K562 (cell line): ENCODE measurements around the gene PRKACG. TPM values are rescaled to one million over a fixed set of nuclear protein-coding genes. Genes with fewer than 3 reads are reported as not detected.

Experiments used
- AFF1 ChIP-seq, 2 experiments: fragments of 450-650 bp; IDR thresholded peaks; 2 replicates each; pipeline ENCODE4 v1.6.1; 2018; ENCODE audit warnings: mild to moderate bottlenecking in 2 of 2, low read depth in 1 of 2; ENCODE audit not compliant: partially characterized antibody in 2 of 2
- CC2D1A ChIP-seq: fragments of 450-650 bp; IDR thresholded peaks from 2 replicates; pipeline ENCODE4 v1.6.1; 2017; ENCODE audit warnings: mild to moderate bottlenecking
- FOXM1 ChIP-seq, 2 experiments: fragments of 450-650 bp in 1 of 2; sonication (generic) in 1 of 2; formaldehyde crosslinking in 1 of 2; IDR thresholded peaks; 2 replicates each; pipeline versions ENCODE4 v1.6.1 to v1.9.0; 2017 to 2022; ENCODE audit warnings: low read depth in 2 of 2, mild to moderate bottlenecking in 2 of 2, missing genetic modification reagents in 1 of 2, moderate library complexity in 1 of 2
- HNRNPL ChIP-seq: fragments of 200-400 bp; formaldehyde crosslinking; IDR thresholded peaks from 2 replicates; pipeline ENCODE4 v1.6.1; 2017; ENCODE audit warnings: low read depth, mild to moderate bottlenecking, low read length
- HNRNPLL ChIP-seq: fragments of 200-400 bp; formaldehyde crosslinking; IDR thresholded peaks from 2 replicates; pipeline ENCODE4 v1.6.1; 2017; ENCODE audit warnings: low read length, low read depth, mild to moderate bottlenecking; ENCODE audit not compliant: poor library complexity, severe bottlenecking
- KLF13 ChIP-seq: fragments of 450-650 bp; IDR thresholded peaks from 2 replicates; pipeline ENCODE4 v1.6.1; 2016; ENCODE audit warnings: missing genetic modification characterization, low read depth, mild to moderate bottlenecking, missing compliant biosample characterization, moderate library complexity, borderline replicate concordance
- MAZ ChIP-seq, 2 experiments: fragments of 450-650 bp in 1 of 2; sonication (generic) in 1 of 2; formaldehyde crosslinking; IDR thresholded peaks in 1 of 2; conservative IDR thresholded peaks in 1 of 2; 2 replicates each; pipeline versions ENCODE4 v1.4.0 to v1.5.0; 2020; ENCODE audit warnings: mild to moderate bottlenecking in 1 of 2, missing genetic modification reagents in 1 of 2
- NCOA1 ChIP-seq: fragments of 450-650 bp; IDR thresholded peaks from 2 replicates; pipeline ENCODE4 v1.6.1; 2016; ENCODE audit warnings: low read depth
- NCOR1 ChIP-seq: fragments of 450-650 bp; IDR thresholded peaks from 2 replicates; pipeline ENCODE4 v1.6.1; 2016; ENCODE audit warnings: mild to moderate bottlenecking, moderate library complexity
- NELFE ChIP-seq: IDR thresholded peaks from 2 replicates; pipeline ENCODE4 v1.6.1; 2011; ENCODE audit warnings: mild to moderate bottlenecking; ENCODE audit not compliant: insufficient read depth, insufficient read length
- PHB2 ChIP-seq: fragments of 450-650 bp; IDR thresholded peaks from 2 replicates; pipeline ENCODE4 v1.6.1; 2017; ENCODE audit warnings: low read depth
- TFAP4 ChIP-seq: sonication (generic); formaldehyde crosslinking; IDR thresholded peaks from 2 replicates; pipeline ENCODE4 v1.8.0; 2022; ENCODE audit warnings: missing genetic modification reagents, mild to moderate bottlenecking, moderate library complexity, borderline replicate concordance
- ZNF316 ChIP-seq: fragments of 450-650 bp; IDR thresholded peaks from 2 replicates; pipeline ENCODE4 v1.6.1; 2016
- polyA plus RNA-seq, 8 experiments: library from polyadenylated mRNA; depleted of rRNA in 4 of 8; stranded (reverse) in 5 of 8; unstranded in 3 of 8; fragments of >200 nt; fragmentation: Nextera tagmentation in 2 of 8; fragmentation: Illumina TruSeq in 1 of 8; extraction: Ambion mirVana in 2 of 8; extraction: Trizol in 1 of 8; gene quantifications; 2 replicates each; pipeline versions ENCODE4 v1.2.1 to v1.2.3, GENCODE V29; 2011 to 2014; ENCODE audit warnings: inconsistent platforms in 1 of 8, missing spikeins in 1 of 8
- total RNA-seq, 7 experiments: library from RNA; depleted of rRNA in 6 of 7; stranded (reverse); fragments of >200 nt in 6 of 7; fragmentation: Illumina TruSeq in 2 of 7; extraction: Trizol in 2 of 7; gene quantifications; 2 replicates each; pipeline versions ENCODE4 v1.2.1 to v1.2.3, GENCODE V29; 2011 to 2021; ENCODE audit warnings: low replicate concordance in 1 of 7

The PRKACG gene
- total and polyA plus RNA-seq, 9 of the 15 experiments (the other 6 are each of a cell fraction or from before 2014, with no cell fraction given) = not detected

- peak in 1 of 2 experiments; percentile 15 for TF ChIP-seq AFF1 (IDR thresholded peaks at IDR 0.05; ENCODE audit: low read depth in 1 of 2, partially characterized antibody in 2 of 2)
- TF ChIP-seq MAZ (CRISPR knock-in tag; conservative IDR thresholded peaks at IDR 0.05 in 1 of 2, IDR thresholded peaks at IDR 0.05 in 1 of 2) = peak in 1 of 2 experiments; percentile 32; a peak in 1 of 4 replicates
- no peak for TF ChIP-seq TFAP4 (CRISPR knock-in tag)
- peak; percentile 75 for TF ChIP-seq NCOR1
- TF ChIP-seq HNRNPLL = no peak
- no peak; the same call in none of the 2 replicates for TF ChIP-seq FOXM1 (IDR thresholded peaks at IDR 0.05; ENCODE audit: low read depth)
- no peak for TF ChIP-seq FOXM1 (CRISPR knock-in tag; IDR thresholded peaks at IDR 0.05; ENCODE audit: low read depth)
- no peak for TF ChIP-seq PHB2
- TF ChIP-seq CC2D1A = no peak
- peak; percentile 48; the same call in 1 of the 2 replicates for TF ChIP-seq ZNF316
- TF ChIP-seq NCOA1 = peak; percentile 45; the same call in 1 of the 2 replicates
- TF ChIP-seq KLF13 (tag) = no peak
- no peak for TF ChIP-seq HNRNPL
- no peak for TF ChIP-seq NELFE
Observed at GRCh38 chr9:69019808-69020207, 5.9 kb upstream of the PRKACG start (continued).
